ENCODE measurements around the gene ZNF784.

ZNF784 gene

GRCh38 chr19:55599842-55600661 lies 24.3 kb downstream of the ZNF784 start, which contains the start of gene ZNF524:
Gene ZNF524 (plus strand): TSS chr19:55600288. CDS start chr19:55602113, 1,825 bp downstream.
- H3K4me3 ChIP-seq (ENCODE audit: low read depth, low read length): peak within 1 kb of the TSS; percentile 80
- TF ChIP-seq CTCF (IDR thresholded peaks at IDR 0.05; ENCODE audit: low read depth, low read length, missing control alignments): no peak
- DNase-seq (ENCODE audit: low read depth): peak; percentile 69
- in situ Hi-C loops (cut with HindIII; ENCODE audit: low sequenced_read_pairs): loop anchor here (10.0 to 25.0 kb wide), 2 partner anchors 245 to 1138 kb away; partner anchors contain the start of genes CDC42EP5, COX6B2 and LENG9

GRCh38 chr19:55599468-55599841 lies 24.9 kb downstream of the ZNF784 start, which contains the start of gene FIZ1:
Gene FIZ1 (minus strand): TSS chr19:55599517. CDS start chr19:55597865, 1,652 bp downstream.
- DNase-seq (ENCODE audit: low read depth): peak; percentile 98
- H3K4me3 ChIP-seq (ENCODE audit: low read depth, low read length): peak within 1 kb of the TSS; percentile 80
- TF ChIP-seq CTCF (IDR thresholded peaks at IDR 0.05; ENCODE audit: low read depth, low read length, missing control alignments): no peak
- in situ Hi-C loops (cut with HindIII; ENCODE audit: low sequenced_read_pairs): no loop called here

GRCh38 chr19:55598719-55599467 lies 25.5 kb downstream of the ZNF784 start:
- in situ Hi-C loops (cut with HindIII; ENCODE audit: low sequenced_read_pairs): no loop called here
- peak; percentile 91 for DNase-seq (ENCODE audit: low read depth)
- no peak for TF ChIP-seq CTCF (IDR thresholded peaks at IDR 0.05; ENCODE audit: low read depth, low read length, missing control alignments)
- H3K4me3 ChIP-seq (ENCODE audit: low read depth, low read length): peak overlapping the region; percentile 80

GRCh38 chr19:55598034-55598433 lies 26.3 kb downstream of the ZNF784 start:
- DNase-seq (ENCODE audit: low read depth): no peak
- no peak for TF ChIP-seq CTCF (IDR thresholded peaks at IDR 0.05; ENCODE audit: low read depth, low read length, missing control alignments)
- H3K4me3 ChIP-seq (ENCODE audit: low read depth, low read length): no peak overlapping the region
- in situ Hi-C loops (cut with HindIII; ENCODE audit: low sequenced_read_pairs): no loop called here

GRCh38 chr19:55597501-55597921 lies 26.9 kb downstream of the ZNF784 start:
- in situ Hi-C loops (cut with HindIII; ENCODE audit: low sequenced_read_pairs): no loop called here
- no peak for DNase-seq (ENCODE audit: low read depth)
- H3K4me3 ChIP-seq (ENCODE audit: low read depth, low read length): no peak overlapping the region
- TF ChIP-seq CTCF (IDR thresholded peaks at IDR 0.05; ENCODE audit: low read depth, low read length, missing control alignments): no peak

- no peak for TF ChIP-seq CTCF (IDR thresholded peaks at IDR 0.05; ENCODE audit: low read depth, low read length, missing control alignments)
- in situ Hi-C loops (cut with HindIII; ENCODE audit: low sequenced_read_pairs): no loop called here
- no peak overlapping the region for H3K4me3 ChIP-seq (ENCODE audit: low read depth, low read length)
- no peak for DNase-seq (ENCODE audit: low read depth)
Observed at GRCh38 chr19:55596304-55596703, 28.1 kb downstream of the ZNF784 start.

Measured in astrocyte of the cerebellum (primary cell).